Measurements from ENCODE around the gene ABL1.

DNA sequence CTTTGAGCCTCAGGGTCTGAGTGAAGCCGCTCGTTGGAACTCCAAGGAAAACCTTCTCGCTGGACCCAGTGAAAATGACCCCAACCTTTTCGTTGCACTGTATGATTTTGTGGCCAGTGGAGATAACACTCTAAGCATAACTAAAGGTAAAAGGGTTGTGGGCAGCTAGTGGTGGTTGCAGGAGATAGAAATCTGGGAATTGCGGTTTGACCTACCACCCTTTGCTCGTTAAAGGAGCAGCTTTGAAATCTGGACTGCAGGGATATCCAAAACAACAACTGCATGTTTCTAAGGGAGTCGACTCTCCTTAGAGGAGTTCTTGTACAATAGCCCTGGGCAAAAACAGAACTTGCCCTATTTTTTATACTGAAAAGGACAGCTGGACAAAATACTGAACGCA lies 19.0 kb downstream of the ABL1 start:
- TF ChIP-seq, protein P1, sequence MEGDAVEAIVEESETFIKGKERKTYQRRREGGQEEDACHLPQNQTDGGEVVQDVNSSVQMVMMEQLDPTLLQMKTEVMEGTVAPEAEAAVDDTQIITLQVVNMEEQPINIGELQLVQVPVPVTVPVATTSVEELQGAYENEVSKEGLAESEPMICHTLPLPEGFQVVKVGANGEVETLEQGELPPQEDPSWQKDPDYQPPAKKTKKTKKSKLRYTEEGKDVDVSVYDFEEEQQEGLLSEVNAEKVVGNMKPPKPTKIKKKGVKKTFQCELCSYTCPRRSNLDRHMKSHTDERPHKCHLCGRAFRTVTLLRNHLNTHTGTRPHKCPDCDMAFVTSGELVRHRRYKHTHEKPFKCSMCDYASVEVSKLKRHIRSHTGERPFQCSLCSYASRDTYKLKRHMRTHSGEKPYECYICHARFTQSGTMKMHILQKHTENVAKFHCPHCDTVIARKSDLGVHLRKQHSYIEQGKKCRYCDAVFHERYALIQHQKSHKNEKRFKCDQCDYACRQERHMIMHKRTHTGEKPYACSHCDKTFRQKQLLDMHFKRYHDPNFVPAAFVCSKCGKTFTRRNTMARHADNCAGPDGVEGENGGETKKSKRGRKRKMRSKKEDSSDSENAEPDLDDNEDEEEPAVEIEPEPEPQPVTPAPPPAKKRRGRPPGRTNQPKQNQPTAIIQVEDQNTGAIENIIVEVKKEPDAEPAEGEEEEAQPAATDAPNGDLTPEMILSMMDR (IDR thresholded peaks at IDR 0.05): no peak
- no peak for TF ChIP-seq POLR2A (IDR thresholded peaks at IDR 0.05)

Measured in esophagus squamous epithelium (tissue), 4 donors.